ENCODE results near the gene PTPRM.

- no peak for TF ChIP-seq BCL11A (tag by site-specific recombination; IDR thresholded peaks at IDR 0.05; ENCODE audit: low read depth)
- TF ChIP-seq CTCF (tag by site-specific recombination; IDR thresholded peaks at IDR 0.05): no peak
- TF ChIP-seq ZNF133 (tag by site-specific recombination; IDR thresholded peaks at IDR 0.05): no peak
These were observed 42.5 kb downstream of the PTPRM start for GRCh38 chr18:7609617-7610016.

All from HEK293 (cell line).